Spleen (tissue), 7 donors: ENCODE results near the gene NMUR1.
A peak's percentile ranks its signal among the peaks of the same experiment; 100 is the strongest.

Experiments used
- CTCF ChIP-seq, 11 experiments: fragments of 200-600 bp in 7 of 11; fragments of 450-650 bp in 4 of 11; sonication (generic) in 4 of 11; IDR thresholded peaks in 8 of 11; conservative IDR thresholded peaks in 3 of 11; 1 replicate in 7 of 11; 2 replicates in 4 of 11; pipeline versions ENCODE4 v1.4.0 to v1.8.0; 2016 to 2021; ENCODE audit warnings: antibody characterized with exemption in 11 of 11, inconsistent platforms in 4 of 11, mild to moderate bottlenecking in 1 of 11
- POLR2A ChIP-seq, 3 donors: fragments of 450-650 bp; IDR thresholded peaks; one replicate each; pipeline ENCODE4 v1.5.1; 2017; ENCODE audit warnings: antibody characterized with exemption in 3 of 3, mild to moderate bottlenecking in 1 of 3
- donor health status: DM: no; HTN: no; CAD: no; lungs with moderate emphysema.
- donor health status: DM: no; HTN: no; CAD: no.
- donor health status: DM: no; HTN: no; CAD: no.

- TF ChIP-seq POLR2A (IDR thresholded peaks at IDR 0.05) = peak in 2 of 3 donors; percentile 54 to 61
- peak in 1 of 11 experiments; percentile 32 for TF ChIP-seq CTCF (IDR thresholded peaks at IDR 0.05 in 8 of 11, conservative IDR thresholded peaks at IDR 0.05 in 3 of 11)
These were observed 15.9 kb downstream of the NMUR1 start for GRCh38 chr2:231514225-231514950.
